HepG2 (cell line): ENCODE measurements around the gene PCBD2. TPM values are rescaled to one million over a fixed set of nuclear protein-coding genes. Genes with fewer than 3 reads are reported as not detected.
A peak's percentile ranks its signal among the peaks of the same experiment; 100 is the strongest.

ENCODE experiments used
- ATAC-seq: fragments of 200-7000 bp; cut with Tn5 transposase; 3 replicates; pipeline ENCODE4 v1.9.1; 2020; ENCODE audit warnings: mild to moderate bottlenecking, moderate library complexity
- BruUV-seq: library from RNA; stranded (reverse); fragments of 400-500 nt; replicated peaks from 2 replicates; lab custom pipeline; 2021; lab: Mats Ljungman, UMichigan
- CTCF ChIA-PET: fragments of 300-600 bp; formaldehyde crosslinking; extraction: SDS; loops from one replicate; lab custom pipeline; 2021; ENCODE audit warnings: low total read pairs, inconsistent platforms, low intra/inter-chr PET ratio; lab: Yijun Ruan, JAX
- POLR2A ChIA-PET: fragments of 350-600 bp; sonication (Branson Sonifier 250); formaldehyde crosslinking; loops from one replicate; lab custom pipeline; 2020; ENCODE audit warnings: antibody characterized with exemption, inconsistent platforms; lab: Yijun Ruan, JAX
- DNase-seq: peaks from one replicate; pipeline ENCODE4 v3.0.0-alpha.2; 2015; ENCODE audit warnings: low spot score
- FAIRE-seq: peaks from 3 replicates; lab custom pipeline; 2011; peaks lifted over from hg19 to GRCh38; lab: Jason Lieb, UNC
- H2AFZ ChIP-seq: one replicate; pipeline ENCODE4 v1.6.1; 2011; ENCODE audit warnings: low read length, inconsistent platforms
- H3K27ac ChIP-seq: fragments of 300-600 bp; 3 replicates; pipeline ENCODE4 v1.8.0; 2011; ENCODE audit warnings: mixed run types, mild to moderate bottlenecking, mixed read lengths, low read length, inconsistent platforms; ENCODE audit not compliant: insufficient read depth; ENCODE audit errors: extremely low read length
- H3K27me3 ChIP-seq, 2 experiments: fragments of 200-600 bp in 1 of 2; 2 replicates in 1 of 2; 3 replicates in 1 of 2; pipeline versions ENCODE4 v1.6.0 to v1.8.0; 2011; ENCODE audit warnings: low read length in 2 of 2, mild to moderate bottlenecking in 2 of 2, moderate library complexity in 2 of 2, inconsistent platforms in 1 of 2; ENCODE audit not compliant: insufficient read depth in 2 of 2, control insufficient read depth in 1 of 2
- H3K36me3 ChIP-seq, 2 experiments: fragments of 200-600 bp in 1 of 2; replicated peaks in 1 of 2; 2 replicates in 1 of 2; 3 replicates in 1 of 2; pipeline versions ENCODE4 v1.5.1 to v1.8.0; 2011; ENCODE audit warnings: low read length in 2 of 2, inconsistent platforms in 1 of 2; ENCODE audit not compliant: insufficient read depth in 2 of 2, control insufficient read depth in 1 of 2
- H3K4me1 ChIP-seq: 2 replicates; pipeline ENCODE4 v1.5.1; 2012; ENCODE audit warnings: low read length, inconsistent platforms; ENCODE audit not compliant: insufficient read depth
- H3K4me2 ChIP-seq: 2 replicates; pipeline ENCODE4 v1.6.0; 2011; ENCODE audit warnings: low read depth, low read length, inconsistent platforms
- H3K4me3 ChIP-seq, 3 experiments: fragments of 200-600 bp in 1 of 3; sonication (generic), shearing (Covaris generic) in 1 of 3; replicated peaks in 1 of 3; 2 replicates each; pipeline ENCODE4 v1.5.1; 2011 to 2016; ENCODE audit warnings: low read length in 3 of 3, inconsistent platforms in 2 of 3, low read depth in 2 of 3, mild to moderate bottlenecking in 2 of 3, control low read depth in 1 of 3, mixed read lengths in 1 of 3; ENCODE audit not compliant: insufficient read depth in 1 of 3
- H3K79me2 ChIP-seq: one replicate; pipeline ENCODE4 v1.6.1; 2011; ENCODE audit warnings: low read length, inconsistent platforms; ENCODE audit not compliant: insufficient read depth
- H3K9ac ChIP-seq: 2 replicates; pipeline ENCODE4 v1.6.0; 2011; ENCODE audit warnings: mild to moderate bottlenecking, low read depth, low read length, inconsistent platforms; ENCODE audit not compliant: insufficient read depth
- H3K9me3 ChIP-seq: 2 replicates; pipeline ENCODE4 v1.5.1; 2012; ENCODE audit warnings: mild to moderate bottlenecking, low read length
- H4K20me1 ChIP-seq: 2 replicates; pipeline ENCODE4 v1.6.0; 2011; ENCODE audit warnings: inconsistent platforms, mild to moderate bottlenecking, low read length, moderate library complexity; ENCODE audit not compliant: insufficient read depth
- BRCA1 ChIP-seq: sonication (generic); formaldehyde crosslinking; IDR thresholded peaks from 2 replicates; pipeline ENCODE4 v1.4.0; 2020; ENCODE audit warnings: missing genetic modification reagents
- ELF4 ChIP-seq: sonication (generic); formaldehyde crosslinking; IDR thresholded peaks from 2 replicates; pipeline ENCODE4 v1.5.0; 2020; ENCODE audit warnings: missing genetic modification reagents, mild to moderate bottlenecking, moderate library complexity, borderline replicate concordance
- GABPB1 ChIP-seq: IDR thresholded peaks from 2 replicates; pipeline ENCODE4 v1.6.1; 2016; ENCODE audit warnings: mild to moderate bottlenecking, missing genetic modification reagents, moderate library complexity, missing compliant biosample characterization
- HNRNPLL ChIP-seq: fragments of 200-400 bp; formaldehyde crosslinking; IDR thresholded peaks from 2 replicates; pipeline ENCODE4 v1.6.1; 2017; ENCODE audit warnings: mild to moderate bottlenecking, low read depth, low read length; ENCODE audit not compliant: poor library complexity, severe bottlenecking
- KDM2A ChIP-seq: sonication (generic); formaldehyde crosslinking; IDR thresholded peaks from 2 replicates; pipeline ENCODE4 v1.4.0; 2020; ENCODE audit warnings: low read depth, missing genetic modification reagents, borderline replicate concordance
- MLLT10 ChIP-seq: sonication (generic); formaldehyde crosslinking; IDR thresholded peaks from 2 replicates; pipeline ENCODE4 v1.4.0; 2020; ENCODE audit warnings: missing genetic modification reagents
- MXD4 ChIP-seq: IDR thresholded peaks from 2 replicates; pipeline ENCODE4 v1.6.1; 2016; ENCODE audit warnings: mild to moderate bottlenecking, missing biosample characterization, missing genetic modification reagents
- NR3C1 ChIP-seq: sonication (generic); formaldehyde crosslinking; IDR thresholded peaks from 2 replicates; pipeline ENCODE4 v1.4.0; 2020; ENCODE audit warnings: missing genetic modification reagents
- SAP130 ChIP-seq: IDR thresholded peaks from 2 replicates; pipeline ENCODE4 v1.6.1; 2016; ENCODE audit warnings: low read depth
- WIZ ChIP-seq: sonication (generic); formaldehyde crosslinking; IDR thresholded peaks from 2 replicates; pipeline ENCODE4 v1.5.1; 2020; ENCODE audit warnings: mild to moderate bottlenecking, missing genetic modification reagents
- ZNF232 ChIP-seq: sonication (generic); formaldehyde crosslinking; IDR thresholded peaks from 2 replicates; pipeline ENCODE4 v1.4.0; 2020; ENCODE audit warnings: missing genetic modification reagents, borderline replicate concordance
- ZNF335 ChIP-seq: sonication (generic); formaldehyde crosslinking; IDR thresholded peaks from 2 replicates; pipeline ENCODE4 v1.4.0; 2020; ENCODE audit warnings: missing genetic modification reagents
- ZNF746 ChIP-seq: sonication (generic); formaldehyde crosslinking; IDR thresholded peaks from 2 replicates; pipeline ENCODE4 v1.8.0; 2022; ENCODE audit warnings: mild to moderate bottlenecking, missing genetic modification reagents
- ZNF766 ChIP-seq: sonication (generic); formaldehyde crosslinking; IDR thresholded peaks from 2 replicates; pipeline ENCODE4 v1.5.0; 2020; ENCODE audit warnings: missing genetic modification reagents, borderline replicate concordance
- WGBS: methylation state at CpG from one replicate; pipeline ENCODE4 v1.1.6; 2017; ENCODE audit warnings: low lambda C conversion rate; 5-methylcytosine and 5-hydroxymethylcytosine counted together
- in situ Hi-C: cut with HindIII; loops from 2 replicates; pipeline ENCODE4 v1.10.0; 2017; ENCODE audit warnings: low pct_unique_long_range_greater_than_20kb; ENCODE audit not compliant: extremely low pct_ligation_motif_present
- intact Hi-C: fragments of 100-400 bp; cut with micrococcal nuclease; formaldehyde crosslinking; loops from one replicate; pipeline ENCODE4 v1.10.0; 2022; ENCODE audit not compliant: unreplicated experiment
- polyA plus RNA-seq, 8 experiments: library from polyadenylated mRNA; depleted of rRNA in 3 of 8; stranded (reverse) in 7 of 8; unstranded in 1 of 8; fragments of >200 nt; fragmentation: Illumina TruSeq in 4 of 8; extraction: Trizol in 4 of 8; gene quantifications; 2 replicates each; pipeline versions ENCODE4 v1.2.1 to v1.2.3, GENCODE V29; 2011 to 2016; ENCODE audit warnings: low read depth in 4 of 8, missing spikeins in 1 of 8, mixed read lengths in 1 of 8; ENCODE audit not compliant: insufficient read depth in 1 of 8
- total RNA-seq, 5 experiments: library from RNA; depleted of rRNA; stranded (reverse); fragments of >200 nt; fragmentation: Illumina TruSeq; extraction: Trizol; gene quantifications; 2 replicates each; pipeline ENCODE4 v1.2.3, GENCODE V29; 2016; ENCODE audit warnings: low read depth in 1 of 5
- TF ChIP-seq, protein P1 (sequence below): IDR thresholded peaks from 2 replicates; pipeline ENCODE4 v1.6.1; 2016; ENCODE audit warnings: control low read depth

PCBD2 gene
- total and polyA plus RNA-seq, 2 of the 13 experiments (the other 11 are each of a cell fraction or from before 2014, with no cell fraction given), result 5.5 to 12.0 TPM

DNA sequence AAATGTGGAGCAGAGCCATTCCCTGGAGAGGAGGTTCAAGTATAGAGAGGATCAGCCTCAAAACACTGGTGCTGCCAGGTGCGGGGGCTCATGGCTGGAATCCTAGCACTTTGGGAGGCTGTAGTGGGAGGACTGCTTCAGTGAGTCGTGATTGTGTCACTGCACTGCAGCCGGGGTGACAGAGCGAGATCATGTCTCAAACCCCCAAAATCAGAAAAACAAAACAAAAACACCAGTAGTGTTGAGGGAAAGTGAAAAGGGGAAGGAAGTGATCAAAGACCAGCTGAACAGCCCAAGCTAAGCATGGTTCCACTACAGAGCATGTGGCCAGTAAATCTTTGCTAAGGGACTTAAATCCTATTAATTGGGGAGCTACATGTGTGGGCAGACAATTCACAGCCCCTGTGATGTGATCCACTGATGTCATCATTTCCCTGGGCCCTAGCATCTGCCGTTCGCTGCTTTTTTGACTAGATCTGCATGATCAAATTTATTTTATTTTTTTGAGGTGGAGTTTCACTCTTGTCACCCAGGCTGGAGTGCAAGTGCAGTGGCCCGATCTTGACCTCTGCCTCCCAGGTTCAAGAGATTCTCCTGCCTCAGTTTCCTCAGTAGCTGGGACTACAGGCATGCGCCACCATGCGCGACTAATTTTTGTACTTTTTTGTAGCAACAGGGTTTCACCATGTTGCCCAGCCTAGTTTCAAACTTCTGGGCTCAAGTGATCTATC, 2.7 kb upstream of the PCBD2 start:
- POLR2A ChIA-PET, result no interaction called here
- H3K36me3 ChIP-seq, result peaks cover 6 to 16% of the 10 kb centered on the region in 2 experiments; a peak in 3 of 5 replicates
- H3K9ac ChIP-seq, result no peak overlapping the region
- no peak for TF ChIP-seq ZNF766
- TF ChIP-seq, protein P1, sequence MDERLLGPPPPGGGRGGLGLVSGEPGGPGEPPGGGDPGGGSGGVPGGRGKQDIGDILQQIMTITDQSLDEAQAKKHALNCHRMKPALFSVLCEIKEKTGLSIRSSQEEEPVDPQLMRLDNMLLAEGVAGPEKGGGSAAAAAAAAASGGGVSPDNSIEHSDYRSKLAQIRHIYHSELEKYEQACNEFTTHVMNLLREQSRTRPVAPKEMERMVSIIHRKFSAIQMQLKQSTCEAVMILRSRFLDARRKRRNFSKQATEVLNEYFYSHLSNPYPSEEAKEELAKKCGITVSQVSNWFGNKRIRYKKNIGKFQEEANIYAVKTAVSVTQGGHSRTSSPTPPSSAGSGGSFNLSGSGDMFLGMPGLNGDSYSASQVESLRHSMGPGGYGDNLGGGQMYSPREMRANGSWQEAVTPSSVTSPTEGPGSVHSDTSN (CRISPR knock-in tag), result no peak
- TF ChIP-seq MXD4 (CRISPR knock-in tag), result no peak
- TF ChIP-seq, all 625 proteins: peak for 0
- Histone ChIP-seq H3K27me3 (no peaks in the 10 kb centered on the region), H3K9me3 (no peaks in the 10 kb centered on the region), H4K20me1 (no peaks in the 10 kb centered on the region), H2AFZ (no peak overlapping the region), H3K4me3 (no peak overlapping the region), H3K4me1 (peaks cover 13% of the 10 kb centered on the region; the same call in 1 of the 2 replicates), H3K27ac (no peak overlapping the region), H3K79me2 (peaks cover 4% of the 10 kb centered on the region), H3K4me2 (no peak overlapping the region)
- in situ Hi-C loops (no loop called here), intact Hi-C loops (no loop called here)
- CTCF ChIA-PET, result no interaction called here
- BruUV-seq, result no TSS peak
- ATAC-seq (no peak), DNase-seq (no peak), FAIRE-seq (no peak)
- 92% methylated on average over 10 of the region's 10 CpGs for WGBS

GRCh38 chr5:134905246-134905996, 490 bp downstream of the PCBD2 start:
- WGBS, result under 1% methylated on average over 25 of the region's 54 CpGs
- ChIA-PET CTCF (no interaction called here), POLR2A (interaction anchor here (0.5 to 2.2 kb wide), 17 partner anchors 8 to 318 kb away, joined by 3 to 19 read pairs (median 4); partner anchors contain the start of genes C5orf24, CAMLG, DDX46 and TXNDC15)
- Histone ChIP-seq H3K9me3 (no peaks in the 10 kb centered on the region), H3K36me3 (peaks cover 0 to 10% of the 10 kb centered on the region in 2 experiments; a peak in 1 of 5 replicates), H2AFZ (no peak overlapping the region), H3K4me1 (peaks cover 13% of the 10 kb centered on the region; the same call in 1 of the 2 replicates), H3K27me3 (no peaks in the 10 kb centered on the region), H3K4me3 (peak overlapping the region; percentile 85 to 95 (median 87)), H3K9ac (peak overlapping the region; percentile 97), H3K27ac (peak overlapping the region; percentile 99), H4K20me1 (no peaks in the 10 kb centered on the region), H3K79me2 (peaks cover 4% of the 10 kb centered on the region), H3K4me2 (peak overlapping the region; percentile 94)
- intact Hi-C loops, result loop anchor here (2.0 kb wide), 3 partner anchors 31 to 167 kb away; partner anchors contain the start of genes C5orf24, CAMLG and TXNDC15
- peak; percentile 79 for FAIRE-seq
- in situ Hi-C loops, result no loop called here
- BruUV-seq, result TSS peak; percentile 74
- ATAC-seq, result peak; percentile 14
- peak; percentile 65 for DNase-seq
- TF ChIP-seq BRCA1 (no peak), SAP130 (CRISPR knock-in tag) (peak; percentile 31), ZNF746 (CRISPR knock-in tag) (peak; percentile 8; the same call in 1 of the 2 replicates), MLLT10 (CRISPR knock-in tag) (0 out of 2 replicates have a peak, but pooled peaks have one; percentile 52), WIZ (CRISPR knock-in tag) (no peak), HNRNPLL (peak; percentile 10), ZNF335 (CRISPR knock-in tag) (peak; percentile 11; the same call in 1 of the 2 replicates), GABPB1 (CRISPR knock-in tag) (peak; percentile 64), ELF4 (CRISPR knock-in tag) (0 out of 2 replicates have a peak, but pooled peaks have one; percentile 31), NR3C1 (CRISPR knock-in tag) (no peak), KDM2A (CRISPR knock-in tag) (0 out of 2 replicates have a peak, but pooled peaks have one; percentile 2), ZNF232 (0 out of 2 replicates have a peak, but pooled peaks have one; percentile 35)
